ENCODE results near the gene STX12.

GRCh38 chr1:27726173-27727044, 46.6 kb upstream of the STX12 start:
- TF ChIP-seq POLR2A (IDR thresholded peaks at IDR 0.05; ENCODE audit: low read length): peak; percentile 45
- TF ChIP-seq GATA1 (IDR thresholded peaks at IDR 0.05; ENCODE audit: low read depth, low read length): no peak
